ENCODE measurements around the gene FGF12.
"Not testable (repeated sequence)": the region's sequence is repeated elsewhere in the genome, so short reads cannot be mapped to it uniquely, and the experiment has no call there.

Gene FGF12

DNA sequence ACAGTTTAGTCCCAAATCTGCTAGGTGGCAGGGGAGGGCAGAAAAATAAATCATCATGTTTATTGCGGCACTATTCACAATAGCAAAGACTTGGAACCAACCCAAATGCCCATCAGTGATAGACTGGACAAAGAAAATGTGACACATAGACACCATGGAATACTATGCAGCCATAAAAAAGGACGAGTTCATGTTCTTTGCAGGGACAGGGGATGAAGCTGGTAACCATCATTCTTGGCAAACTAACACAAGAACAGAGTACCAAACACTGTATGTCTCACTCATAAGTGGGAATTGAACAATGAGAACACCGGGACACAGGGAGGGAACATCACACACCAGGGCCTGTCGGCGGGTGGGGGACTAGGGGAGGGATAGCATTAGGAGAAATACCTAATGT, 150.6 kb downstream of the FGF12 start:
- not testable (repeated sequence) for DNase-seq

DNA sequence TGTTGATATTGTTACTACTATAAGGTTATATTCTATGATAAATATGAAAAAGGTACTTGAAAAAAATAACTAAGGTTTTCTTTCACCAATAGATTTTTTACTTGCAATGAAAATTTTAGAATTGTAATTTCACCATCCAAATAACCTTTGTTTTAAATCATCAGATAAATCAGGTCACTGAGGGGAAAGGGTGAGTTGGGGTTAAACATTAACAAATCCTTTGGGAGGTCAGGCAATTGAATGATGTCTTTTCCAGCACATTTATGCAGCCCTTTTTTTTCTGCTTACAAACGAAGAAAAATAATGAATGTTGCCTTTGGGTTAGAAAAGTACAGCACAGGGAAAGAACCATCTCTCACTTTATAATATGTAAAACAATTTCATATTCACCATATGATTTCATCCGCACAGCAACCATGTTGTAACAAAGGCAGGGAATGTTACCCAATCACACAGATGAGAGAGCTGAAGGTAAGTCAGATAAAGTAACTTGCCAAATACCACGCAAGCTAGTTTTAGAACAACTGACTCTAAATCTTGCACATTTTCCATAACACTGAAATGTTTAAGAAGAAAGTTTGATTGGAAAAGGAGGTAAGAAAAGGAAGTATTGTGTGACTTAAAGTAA, 151.3 kb downstream of the FGF12 start:
- DNase-seq = no peak

DNA sequence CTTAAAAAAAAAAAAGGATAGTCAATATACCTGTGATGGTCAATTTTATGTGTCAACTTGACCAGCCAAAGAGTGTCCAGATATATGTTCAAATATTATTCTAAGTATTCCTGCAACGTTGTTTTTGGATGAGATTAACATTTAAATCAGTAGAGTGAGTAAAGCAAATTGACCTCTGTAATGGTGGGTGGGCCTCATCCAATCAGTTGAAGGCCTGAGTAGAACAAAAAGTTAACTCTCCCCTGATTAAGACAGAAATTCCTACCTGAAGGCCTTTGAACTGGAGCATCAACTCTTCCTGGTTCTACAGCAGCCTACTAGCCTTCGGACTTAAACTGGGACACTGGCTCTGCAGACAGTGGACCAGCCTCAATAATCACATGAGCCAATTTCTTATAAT, 154.1 kb downstream of the FGF12 start:
- DNase-seq = no peak

DNA sequence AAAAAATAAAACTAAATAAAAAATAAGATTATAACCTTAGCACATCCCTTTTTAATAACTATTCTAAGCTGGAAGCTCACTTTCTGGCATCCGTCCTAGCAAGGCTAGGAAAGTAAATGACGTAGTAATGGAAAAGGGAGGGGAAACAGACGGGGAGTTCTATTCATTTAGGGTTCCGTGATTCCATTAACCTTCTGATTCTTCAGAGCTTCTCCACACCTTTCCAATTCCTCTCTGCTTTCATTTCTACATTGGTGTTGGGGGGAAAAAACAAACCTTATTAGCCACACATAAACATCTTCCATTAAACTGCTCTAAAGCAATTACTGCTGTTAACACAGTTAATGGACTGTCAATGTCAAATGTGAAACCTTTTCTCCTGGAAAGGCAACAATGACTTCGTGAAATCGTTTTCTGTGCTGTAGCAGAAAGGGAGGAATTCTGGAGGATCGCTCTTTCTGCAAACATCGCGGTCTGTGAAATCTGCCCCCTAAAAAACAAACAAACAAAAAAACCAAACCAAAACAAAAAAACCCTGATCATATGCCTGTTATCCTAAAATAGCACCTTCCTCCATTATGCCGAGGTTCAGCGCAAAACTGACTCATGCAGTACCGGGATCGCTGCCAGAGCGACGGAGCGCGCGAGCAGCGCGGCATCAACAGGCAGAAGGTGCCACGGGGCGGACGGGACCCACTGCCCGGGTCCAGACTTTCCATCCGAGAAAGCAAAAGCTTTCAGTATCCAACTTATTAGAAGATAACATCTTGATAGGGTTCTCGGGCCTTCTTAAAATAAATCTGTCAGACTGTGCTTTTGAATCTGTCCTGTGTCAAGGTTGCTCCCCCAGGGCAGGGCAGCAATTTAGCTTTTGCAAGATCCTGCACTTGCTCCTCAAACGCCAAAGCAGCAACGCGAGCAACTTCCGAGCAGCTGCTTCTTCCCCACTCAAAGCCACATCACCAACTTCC, 156.2 kb downstream of the FGF12 start:
- no peak for DNase-seq

DNA sequence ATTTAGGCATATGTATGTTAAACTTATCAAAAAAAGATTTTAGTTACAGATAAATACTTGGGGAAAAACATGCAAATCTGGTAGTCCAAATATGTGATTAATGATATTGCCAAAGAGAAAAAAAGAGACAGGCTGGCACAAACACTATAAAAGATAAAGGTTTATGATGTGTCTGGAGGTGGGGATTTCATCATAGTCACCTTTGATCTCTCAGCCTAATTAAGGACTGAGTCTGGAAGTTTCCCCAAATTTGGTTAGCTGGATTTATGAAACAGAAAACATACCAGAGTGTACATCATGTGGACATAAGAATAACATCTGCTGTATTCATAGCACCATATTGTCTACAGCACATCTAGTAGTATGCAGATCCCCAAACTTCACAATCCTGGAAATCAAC, 157.0 kb downstream of the FGF12 start:
- DNase-seq = no peak

GRCh38 chr3:192566706-192567290, 160.5 kb downstream of the FGF12 start:
- DNase-seq = peak; percentile 43

- DNase-seq = no peak
Observed at GRCh38 chr3:192564611-192565010, 162.7 kb downstream of the FGF12 start.

GRCh38 chr3:192563417-192563816, 163.9 kb downstream of the FGF12 start:
- no peak for DNase-seq

GRCh38 chr3:192553707-192554106, 173.6 kb downstream of the FGF12 start:
- DNase-seq = no peak

DNA sequence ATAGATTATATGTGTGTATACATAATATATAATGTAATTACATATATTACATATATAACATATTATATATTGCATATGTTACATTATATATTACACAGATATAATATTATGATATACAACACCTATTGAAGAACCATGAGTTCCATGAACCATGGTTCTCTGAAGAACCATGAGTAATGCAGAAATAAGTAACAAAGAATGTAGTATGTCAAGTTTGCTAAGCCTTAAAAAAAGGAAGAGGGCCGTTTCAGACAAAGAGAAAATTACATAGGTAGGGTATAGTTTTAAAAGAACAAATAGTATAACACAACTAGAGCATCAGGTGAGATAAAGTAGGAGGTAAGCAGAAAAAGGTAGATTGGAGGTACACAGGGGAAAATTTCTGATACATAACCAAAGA, 177.0 kb downstream of the FGF12 start:
- DNase-seq = no peak

DNA sequence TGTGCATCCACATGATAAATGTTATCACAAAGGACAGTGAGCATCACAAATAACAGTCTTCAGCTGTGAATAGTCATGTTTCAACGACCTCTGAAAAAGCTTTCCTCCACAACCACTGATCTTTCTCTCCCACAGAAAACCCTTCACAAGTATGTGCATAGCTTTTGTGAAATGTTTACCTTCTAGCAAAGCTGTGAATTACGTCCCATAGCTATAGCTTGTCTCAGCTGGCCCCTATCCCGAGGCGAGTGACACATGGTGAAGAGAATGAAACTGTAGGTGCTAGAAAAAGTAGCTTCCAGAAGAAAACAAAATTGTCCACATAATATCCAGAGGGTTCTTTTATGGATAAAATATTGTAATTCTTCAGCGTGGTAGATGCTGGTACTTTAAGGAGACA, 182.0 kb downstream of the FGF12 start:
- no peak for DNase-seq

DNA sequence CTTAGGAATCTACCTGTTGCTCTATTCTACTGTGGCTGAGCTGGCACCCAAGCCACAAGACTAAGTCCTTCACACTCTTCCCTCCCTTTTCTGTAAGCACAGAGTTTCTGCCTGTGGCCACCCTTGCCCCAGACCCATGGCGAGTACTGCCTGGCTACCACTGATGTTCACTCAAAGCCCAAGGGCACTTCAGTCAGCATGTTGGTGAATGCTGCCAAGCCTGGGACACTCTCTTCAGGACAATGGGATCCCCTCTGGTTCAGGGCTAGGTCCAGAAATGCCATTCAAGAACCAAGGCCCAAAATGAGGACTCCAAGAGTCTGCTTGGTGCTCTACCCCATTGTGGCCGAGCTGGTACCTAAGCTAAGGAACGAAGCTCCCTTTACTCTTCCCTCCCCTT, 184.2 kb downstream of the FGF12 start:
- no peak for DNase-seq

DNA sequence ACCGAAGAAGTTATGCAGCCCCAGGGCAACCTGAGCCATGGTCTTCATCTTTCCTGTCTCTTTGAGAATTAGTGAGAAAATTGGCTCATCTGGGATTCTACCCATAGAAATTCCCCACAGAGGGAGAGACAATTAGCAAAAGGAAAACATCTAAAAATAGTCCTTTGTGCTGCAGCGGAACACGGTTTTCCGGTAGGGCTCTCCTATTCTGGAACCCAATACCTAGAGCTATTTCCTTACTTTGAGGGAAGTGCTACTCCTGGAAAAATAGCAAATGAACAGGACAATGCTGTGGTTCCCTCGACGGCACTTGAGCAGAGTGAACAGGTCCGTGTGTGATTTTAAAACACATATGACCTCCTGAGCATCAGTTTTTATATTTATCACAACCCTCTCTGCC, 210.5 kb downstream of the FGF12 start:
- DNase-seq = no peak

DNA sequence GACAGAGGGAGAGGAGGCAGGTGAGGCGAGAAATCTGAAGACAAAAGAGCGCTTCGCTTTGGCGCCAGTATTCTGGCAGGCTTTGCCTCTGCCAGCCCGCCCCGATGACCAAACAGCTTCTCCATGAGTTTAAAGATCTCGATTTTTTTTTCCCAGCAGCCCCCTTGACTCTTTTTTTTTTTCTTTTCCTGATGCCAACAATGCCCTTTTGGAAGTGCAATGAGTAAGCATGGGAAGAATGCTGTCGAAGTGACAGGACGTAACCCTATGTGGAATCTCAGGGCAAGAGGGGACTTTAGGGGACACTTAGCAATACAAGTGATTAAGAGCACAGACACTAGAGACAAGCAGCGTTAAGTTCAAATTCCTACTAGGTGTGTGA, 211.7 kb downstream of the FGF12 start:
- no peak for DNase-seq

DNA sequence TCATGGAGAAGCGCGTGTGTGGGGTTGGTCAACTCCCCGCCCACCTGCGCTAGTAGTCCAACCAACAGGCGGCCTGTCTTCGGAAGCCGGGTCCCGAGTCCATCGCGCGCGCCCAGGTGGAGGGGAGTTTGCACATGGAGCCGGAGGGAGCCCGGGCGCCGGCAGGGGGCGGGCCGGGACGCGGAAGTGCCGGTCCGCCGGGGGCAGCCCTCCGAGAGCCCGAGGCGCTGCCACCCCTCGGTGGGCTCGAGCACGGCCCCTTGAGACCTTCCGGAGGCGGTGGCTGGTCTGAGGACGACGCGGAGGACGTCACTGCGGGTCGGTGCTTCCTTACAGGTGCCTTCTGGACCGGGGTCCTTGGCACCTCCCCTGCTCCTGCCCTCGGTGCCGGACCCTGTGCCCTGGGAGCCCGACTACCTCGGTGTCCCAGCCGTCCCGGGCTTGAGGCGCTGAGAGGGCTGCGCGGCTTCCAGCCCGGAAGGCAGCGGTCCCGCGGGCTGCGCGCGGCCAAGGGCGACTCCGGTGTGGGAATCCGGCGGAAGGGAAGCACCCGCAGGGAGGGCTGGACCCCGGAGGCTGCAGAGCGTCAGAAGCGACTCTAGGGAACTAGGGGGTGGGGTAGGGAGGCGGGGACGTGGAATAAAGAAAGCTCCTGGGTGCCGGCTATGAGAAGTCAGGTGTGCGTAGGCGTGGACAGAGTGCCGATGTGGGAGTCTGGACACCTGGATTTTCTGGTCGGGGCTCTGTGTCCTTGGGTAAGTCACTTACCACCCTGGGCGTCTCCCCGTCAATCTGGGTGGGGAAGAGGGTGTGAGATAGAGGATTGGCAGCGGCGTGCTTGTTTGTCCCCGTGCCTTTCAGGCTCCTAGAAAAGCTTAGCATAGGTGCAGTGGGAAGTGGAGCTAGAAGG, 212.3 kb downstream of the FGF12 start:
- DNase-seq = no peak

- DNase-seq = no peak
Observed at GRCh38 chr3:192514081-192514753, 213.1 kb downstream of the FGF12 start.

DNA sequence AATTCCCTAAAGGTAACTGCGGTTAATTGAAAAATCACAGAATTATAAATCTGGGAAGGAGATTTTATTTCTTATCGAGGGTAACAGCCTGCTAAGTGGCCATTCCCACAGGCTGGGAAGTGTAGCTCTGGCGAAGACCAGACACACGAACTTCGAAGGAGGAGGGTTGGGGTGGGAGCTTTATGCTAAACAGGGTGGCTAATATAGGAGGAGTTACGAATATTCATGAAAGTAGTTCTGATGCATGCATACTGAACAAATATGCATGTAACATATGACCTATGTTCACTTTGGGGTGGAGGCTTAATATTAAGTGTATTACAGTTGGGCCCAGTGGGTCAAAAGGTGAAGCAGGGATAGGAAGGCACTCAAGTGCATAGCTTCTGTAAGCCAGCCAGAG, 221.6 kb downstream of the FGF12 start:
- DNase-seq = no peak

GRCh38 chr3:192501401-192501800, 225.9 kb downstream of the FGF12 start:
- no peak for DNase-seq

DNA sequence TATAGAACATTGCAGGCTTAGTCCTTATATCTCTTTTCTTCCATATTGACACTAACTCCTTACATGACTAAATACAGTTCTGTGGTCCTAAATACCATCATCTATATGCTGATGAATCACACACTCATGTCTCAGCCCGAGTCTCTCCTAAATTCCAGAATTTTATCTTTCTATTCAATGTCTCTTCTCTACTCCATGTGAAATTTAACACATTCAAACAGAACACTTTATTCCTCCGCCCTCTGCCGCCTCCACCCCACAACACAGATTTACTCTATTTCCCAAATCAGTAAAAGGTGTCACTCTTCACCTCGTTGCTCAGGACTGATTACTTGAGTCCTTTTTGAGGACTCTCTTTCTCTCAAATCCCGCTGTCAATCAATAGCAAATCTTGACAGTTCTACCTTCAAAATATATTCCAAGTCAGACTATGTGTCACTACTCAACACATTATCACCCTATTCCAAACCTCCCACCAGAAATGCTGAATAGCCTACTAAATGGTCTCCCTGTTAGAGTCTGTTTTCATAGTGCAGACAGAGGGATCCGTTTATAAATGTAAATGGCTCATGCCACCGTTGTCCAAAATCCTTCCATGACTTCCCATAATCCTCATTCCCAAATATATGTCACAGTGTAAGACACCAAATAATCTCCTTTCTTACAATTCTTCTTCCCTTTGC, 230.3 kb downstream of the FGF12 start:
- no peak for DNase-seq

GRCh38 chr3:192494174-192494573, 233.2 kb downstream of the FGF12 start:
- no peak for DNase-seq

DNA sequence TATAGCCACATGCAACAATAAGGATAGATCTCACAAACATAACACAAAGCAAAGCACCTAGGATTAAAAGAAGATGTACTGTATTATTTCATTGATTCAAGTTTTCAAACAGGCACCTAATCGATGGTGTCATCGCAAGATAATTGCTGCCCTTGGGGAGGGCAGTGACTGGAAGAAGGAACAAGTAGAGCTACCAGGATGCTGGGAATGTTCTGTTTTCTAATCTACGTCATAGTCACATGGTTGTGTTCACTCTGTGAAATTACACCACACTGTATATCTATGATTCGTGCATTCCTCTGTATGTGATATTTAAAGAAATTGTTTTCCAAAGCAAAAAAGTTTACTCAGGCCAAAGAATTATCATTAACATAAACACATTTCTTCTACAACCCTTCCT, 236.6 kb downstream of the FGF12 start:
- DNase-seq = no peak

GRCh38 chr3:192489579-192489978, 237.8 kb downstream of the FGF12 start:
- DNase-seq = no peak
